GM18867 (cell line): ENCODE results near the gene HMGCL.

Experiments
- ATAC-seq: cut with Tn5 transposase; IDR thresholded peaks from one replicate; pipeline ENCODE4 v1.9.1; 2021; ENCODE audit warnings: mild to moderate bottlenecking, moderate library complexity; ENCODE audit not compliant: unreplicated experiment

The HMGCL gene

DNA sequence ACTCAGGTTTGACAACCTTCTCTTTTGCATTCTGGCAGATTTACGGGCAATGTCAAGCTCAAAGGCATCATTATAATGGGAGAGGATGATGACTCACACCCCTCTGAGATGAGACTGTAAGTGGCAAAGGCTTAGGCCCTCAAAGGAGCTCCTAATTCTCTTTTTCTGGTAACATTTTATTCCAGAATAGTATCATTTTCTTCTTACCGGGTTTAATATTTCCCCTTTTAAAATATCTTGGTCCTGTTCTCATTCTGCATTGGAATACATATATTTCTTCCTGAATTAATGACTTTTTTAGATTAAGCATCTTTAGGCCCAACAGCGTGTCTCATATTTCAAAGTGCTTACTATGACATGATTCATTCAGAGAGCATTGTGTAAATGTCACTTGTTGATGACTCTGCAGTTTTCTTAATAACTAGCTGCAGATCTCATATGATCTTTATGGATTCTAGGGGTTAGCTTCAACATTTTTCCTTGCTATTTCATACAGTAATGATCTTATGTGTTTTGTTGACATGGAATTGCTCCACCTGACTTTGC is 45.3 kb downstream of the HMGCL start:
- ATAC-seq: no peak

DNA sequence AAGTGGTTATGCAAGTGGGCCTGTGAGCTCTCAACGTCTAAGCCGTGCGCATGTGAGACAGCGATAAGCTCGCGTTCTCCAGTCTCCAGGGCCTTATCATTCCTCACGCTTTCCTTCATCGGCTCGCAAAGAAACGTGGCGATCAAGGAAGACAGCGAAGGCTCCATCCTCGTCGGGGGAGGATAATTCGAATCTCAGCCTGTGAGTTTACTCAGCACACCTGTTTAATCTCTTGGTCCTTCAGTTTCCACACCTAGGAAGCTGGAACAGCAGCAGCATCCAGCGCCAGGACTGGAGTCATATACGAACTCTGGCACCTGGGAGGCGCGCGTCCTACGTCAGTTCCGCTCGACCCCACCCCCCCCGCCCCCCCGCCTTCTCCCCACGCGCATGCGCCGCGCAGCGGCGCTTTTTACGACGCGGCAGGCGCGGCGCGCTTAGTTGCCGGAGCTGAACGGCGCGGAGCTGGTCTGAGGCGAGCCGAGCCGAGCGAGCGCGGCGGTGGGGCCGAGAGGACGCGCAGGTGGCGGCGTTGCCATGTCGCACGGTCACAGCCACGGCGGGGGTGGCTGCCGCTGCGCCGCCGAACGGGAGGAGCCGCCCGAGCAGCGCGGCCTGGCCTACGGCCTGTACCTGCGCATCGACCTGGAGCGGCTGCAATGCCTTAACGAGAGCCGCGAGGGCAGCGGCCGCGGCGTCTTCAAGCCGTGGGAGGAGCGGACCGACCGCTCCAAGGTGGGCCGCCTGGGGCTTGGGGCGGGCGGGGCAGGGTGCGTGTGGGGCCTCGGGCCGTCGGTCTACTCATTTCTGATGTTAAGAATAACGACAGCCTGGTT is 47.0 kb downstream of the HMGCL start, which contains the start of gene PITHD1:
Gene PITHD1, plus strand, starts transcription at position 440 of the 836 bp plus-strand sequence. Its CDS starts 98 bp downstream, at position 538.
- peak; percentile 80 for ATAC-seq

DNA sequence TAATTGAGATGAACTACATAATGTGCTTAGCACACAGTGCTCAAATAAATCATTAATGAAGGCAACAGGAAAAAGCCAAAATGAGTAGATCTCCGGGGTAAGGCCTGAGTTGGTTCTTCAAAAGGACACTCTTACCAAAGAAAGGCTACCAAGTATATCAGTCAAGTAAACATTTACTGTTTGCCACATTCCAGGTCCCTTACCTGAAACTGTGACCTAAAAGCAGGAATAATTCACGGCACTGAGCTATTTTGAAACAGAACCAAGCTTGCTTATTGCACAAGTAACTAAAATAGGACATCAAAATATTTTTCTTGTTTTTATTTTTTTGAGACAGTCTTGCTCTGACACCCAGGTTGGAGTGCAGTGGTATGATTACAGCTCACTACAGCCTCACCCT is 49.0 kb downstream of the HMGCL start:
- no peak for ATAC-seq

DNA sequence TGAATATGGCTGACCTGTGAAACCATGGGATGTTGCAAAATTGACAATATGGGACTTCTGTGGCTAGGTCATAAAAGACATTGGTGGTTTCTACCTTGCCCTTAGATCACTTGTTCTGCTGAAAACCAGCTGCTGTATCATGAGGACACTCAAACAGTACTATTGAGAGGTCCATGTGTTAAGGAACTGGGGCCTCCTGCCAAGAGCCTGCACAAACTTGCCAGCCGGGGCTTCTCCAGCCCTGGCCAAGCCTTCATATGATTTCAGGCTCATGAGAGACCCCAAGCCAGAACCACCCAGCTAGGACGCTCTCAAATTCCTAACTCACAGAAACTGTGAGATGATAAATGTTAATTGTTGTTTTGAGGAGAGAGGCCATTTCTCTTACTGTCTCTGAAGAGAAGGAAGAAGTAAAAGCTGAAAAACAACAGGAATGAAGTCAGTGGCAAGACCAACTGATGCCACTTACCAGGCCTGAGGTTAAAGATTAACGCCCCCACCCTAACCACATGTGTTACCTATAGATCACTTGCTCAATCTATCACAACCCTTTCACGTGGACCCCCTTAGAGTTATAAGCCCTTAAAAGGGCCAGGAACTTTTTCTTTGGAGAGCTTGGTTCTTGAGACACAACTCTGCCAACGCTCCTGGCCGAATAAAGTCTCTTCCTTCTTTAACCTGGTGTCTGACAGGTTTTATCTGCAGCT is 50.9 kb downstream of the HMGCL start:
- ATAC-seq: no peak

DNA sequence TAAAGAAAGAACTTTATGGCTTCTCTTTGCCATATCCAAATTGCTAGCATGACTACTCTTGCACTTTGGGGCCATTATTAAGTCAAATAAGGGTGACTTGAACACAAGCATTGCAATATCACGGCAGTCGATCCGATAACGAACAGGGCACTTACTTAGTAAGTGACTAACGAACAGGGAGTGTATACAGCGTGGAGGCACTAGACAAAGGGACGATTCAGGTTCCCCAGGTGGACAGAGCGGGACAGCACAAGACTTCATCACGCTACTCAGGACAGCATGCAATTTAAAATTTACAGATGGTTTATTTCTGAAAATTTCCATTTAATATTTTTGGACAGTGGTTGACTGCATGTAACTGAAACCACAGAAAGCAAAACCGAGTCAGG is 52.4 kb downstream of the HMGCL start:
- ATAC-seq: no peak

DNA sequence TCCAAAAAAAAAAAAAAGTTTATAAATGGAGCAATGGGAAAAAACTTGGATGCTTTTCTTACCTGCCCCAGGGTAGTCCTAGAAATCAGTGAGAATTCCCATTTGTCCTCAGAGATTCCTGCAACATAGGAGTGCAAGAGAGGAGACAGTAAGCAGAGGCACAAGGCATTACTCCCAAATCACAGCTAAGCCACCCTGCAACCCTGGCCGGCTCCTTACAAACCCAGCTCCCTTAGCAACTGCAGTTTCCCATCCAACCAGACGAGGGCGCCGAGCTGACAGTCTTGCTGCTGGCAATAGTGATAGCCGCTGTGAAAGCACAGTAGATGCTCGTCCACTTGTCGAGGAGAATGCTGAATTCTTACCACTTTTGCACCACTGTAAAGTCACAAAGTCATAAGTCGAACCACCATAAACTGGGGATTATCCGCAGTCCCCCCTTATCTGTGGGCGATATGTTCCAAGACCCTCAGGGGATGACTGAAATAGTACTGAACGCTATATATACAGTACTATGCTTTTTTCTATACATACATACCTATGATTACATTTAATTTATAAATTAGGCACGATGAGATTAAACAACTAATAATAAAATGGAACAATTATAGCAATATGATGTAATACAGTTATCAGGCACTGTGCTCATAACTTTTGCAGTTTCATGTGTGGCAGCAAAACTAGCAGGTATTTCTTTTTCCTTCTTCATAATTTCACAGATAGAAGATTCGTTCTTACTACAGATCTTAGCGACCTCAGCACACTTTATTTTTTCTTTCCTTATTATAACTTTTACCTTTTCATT is 53.0 kb downstream of the HMGCL start:
- peak; percentile 62 for ATAC-seq

DNA sequence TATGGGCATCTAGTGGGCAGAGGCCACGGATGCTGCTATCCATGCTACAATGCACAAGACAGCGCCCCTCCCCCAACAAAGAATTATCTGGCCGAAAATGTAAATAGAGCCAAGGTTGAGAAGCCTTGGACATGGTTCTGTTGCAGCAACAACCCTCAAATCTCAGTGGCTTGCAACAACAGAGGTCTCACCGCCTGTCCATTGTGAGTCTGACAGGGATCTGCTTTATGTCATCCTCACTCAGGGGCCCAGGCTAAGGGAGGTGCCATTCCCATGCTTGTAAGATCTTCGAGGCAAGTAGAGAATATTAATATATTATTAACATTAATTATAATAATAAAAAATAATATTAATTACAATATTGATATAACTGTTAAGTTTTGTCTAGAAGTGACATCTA is 56.5 kb downstream of the HMGCL start:
- ATAC-seq: no peak

DNA sequence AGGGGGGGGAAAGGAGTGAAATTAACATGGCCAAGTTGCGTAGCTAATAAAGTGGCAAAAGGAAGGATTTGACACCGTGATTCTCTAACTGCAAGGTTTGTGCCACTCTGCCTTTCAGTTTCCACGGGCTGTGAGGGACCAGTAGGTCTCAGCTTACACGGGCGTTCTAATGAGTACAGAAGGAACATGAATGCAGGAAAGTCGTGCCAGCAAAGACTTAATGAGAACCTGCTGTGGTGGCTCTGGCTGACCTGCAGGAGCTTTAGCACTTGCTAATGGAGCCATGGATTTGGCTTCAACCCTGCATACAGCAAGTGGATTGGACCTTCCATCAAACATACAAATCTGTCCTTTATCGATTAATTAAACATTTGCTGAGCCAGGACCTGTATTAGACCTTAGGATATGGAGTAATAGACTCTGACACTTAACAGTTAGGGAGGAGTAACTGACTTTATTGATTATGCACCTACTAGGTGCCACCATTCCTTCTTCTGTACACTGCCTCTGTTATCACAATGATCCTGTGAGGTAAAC is 62.1 kb downstream of the HMGCL start:
- no peak for ATAC-seq

DNA sequence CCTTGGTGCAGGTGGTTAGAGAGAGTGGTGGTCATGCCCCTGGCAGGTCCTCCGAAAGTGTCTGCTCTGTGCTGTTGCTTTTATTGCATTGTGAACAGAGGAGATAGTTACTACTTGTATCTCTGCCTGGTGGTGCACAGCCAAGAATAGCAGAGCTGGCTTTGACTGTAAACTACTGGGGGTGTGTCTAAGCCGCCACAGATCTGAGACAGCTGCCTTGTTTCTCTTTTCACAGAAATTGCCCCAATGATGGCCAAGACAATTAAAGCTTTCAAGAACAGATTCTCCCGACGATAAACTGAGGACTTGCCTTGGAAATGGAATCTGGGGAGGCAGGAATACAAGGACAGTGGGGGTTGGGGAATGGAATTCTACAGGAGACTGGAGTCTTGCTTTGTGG is 66.0 kb downstream of the HMGCL start:
- ATAC-seq: no peak

DNA sequence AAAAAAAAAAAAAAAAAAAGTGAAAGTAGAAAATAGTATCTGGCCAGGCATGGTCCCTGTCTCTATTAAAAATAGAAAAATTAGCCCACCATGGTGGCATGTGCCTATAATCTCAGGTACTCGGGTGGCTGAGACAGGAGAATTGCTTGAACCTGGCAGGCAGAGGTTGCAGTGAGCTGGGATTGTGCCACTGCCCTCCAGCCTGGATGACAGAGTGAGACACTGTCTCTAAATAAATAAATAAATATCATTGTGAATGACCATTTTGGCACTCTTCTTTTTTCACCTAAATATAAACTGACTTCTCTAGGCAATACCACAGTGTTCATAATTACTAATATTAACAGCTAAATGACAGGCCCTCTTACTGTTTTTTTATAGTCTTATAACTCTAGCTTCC is 67.4 kb downstream of the HMGCL start:
- no peak for ATAC-seq

DNA sequence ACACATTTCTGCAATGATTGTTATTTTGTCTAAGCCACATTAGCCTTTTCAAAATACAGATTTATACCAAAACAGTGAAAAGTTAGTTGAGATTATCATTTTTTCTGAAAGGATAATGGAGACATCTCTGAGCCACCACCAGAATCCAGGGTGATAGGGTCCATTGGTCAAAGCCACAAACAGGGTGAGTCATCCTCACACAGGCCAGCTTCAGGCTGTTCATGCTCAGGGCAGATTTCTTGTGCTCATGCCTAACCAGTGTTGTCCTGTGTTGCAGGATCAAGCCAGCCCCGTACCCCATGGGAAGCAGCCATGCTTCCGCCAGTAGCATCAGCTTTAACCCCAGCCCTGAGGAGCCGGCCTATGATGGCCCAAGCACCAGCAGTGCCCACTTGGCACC is 68.6 kb downstream of the HMGCL start:
- ATAC-seq: no peak

DNA sequence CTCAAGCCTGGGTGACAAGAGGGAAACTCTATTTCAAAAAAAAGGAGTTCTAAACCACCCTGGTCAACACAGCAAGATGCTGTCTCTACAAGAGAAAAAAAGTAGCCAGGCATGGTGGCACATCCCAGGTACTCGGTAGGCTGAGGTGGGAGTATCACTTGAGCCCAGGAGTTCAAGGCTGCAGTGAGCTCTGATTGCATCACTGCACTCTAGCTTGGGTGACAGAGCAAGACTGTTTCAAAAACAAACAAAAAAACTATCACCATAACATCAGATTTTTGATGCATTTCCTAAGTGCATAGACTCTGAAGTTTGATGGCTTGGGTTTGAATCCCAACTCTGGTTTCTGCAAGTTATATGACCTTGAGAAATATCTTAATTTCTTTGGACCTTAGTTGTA is 72.3 kb downstream of the HMGCL start:
- no peak for ATAC-seq
